Ammon's horn (tissue), 1 donor: ENCODE data around the gene EIF2S1.
A peak's percentile ranks its signal among the peaks of the same experiment; 100 is the strongest.
"Not testable (repeated sequence)": the region's sequence is repeated elsewhere in the genome, so short reads cannot be mapped to it uniquely, and the experiment has no call there.

ENCODE experiments used
- DNase-seq: peaks from one replicate; pipeline ENCODE4 v3.0.0-alpha.2; 2016; ENCODE audit warnings: low spot score

Gene EIF2S1

GRCh38 chr14:67359775-67360469, at the start of gene EIF2S1, which contains the start of gene ATP6V1D:
TSS of gene EIF2S1 (plus strand) at chr14:67360328. CDS start at chr14:67364768, 4,440 bp downstream.
TSS of gene ATP6V1D (minus strand) at chr14:67359804. CDS start at chr14:67359698, 106 bp downstream.
- peak; percentile 100 for DNase-seq

GRCh38 chr14:67311868-67312267, 48.3 kb upstream of the EIF2S1 start:
- DNase-seq = no peak

- no peak for DNase-seq
Measured at GRCh38 chr14:67313153-67313552, 47.0 kb upstream of the EIF2S1 start.

- DNase-seq = no peak
Measured at GRCh38 chr14:67317822-67318221, 42.3 kb upstream of the EIF2S1 start.

- DNase-seq = no peak
Measured at GRCh38 chr14:67319142-67319541, 41.0 kb upstream of the EIF2S1 start.

GRCh38 chr14:67329666-67330065, 30.5 kb upstream of the EIF2S1 start:
- not testable (repeated sequence) for DNase-seq

GRCh38 chr14:67331368-67332125, 28.6 kb upstream of the EIF2S1 start:
- no peak for DNase-seq

GRCh38 chr14:67332468-67332867, 27.7 kb upstream of the EIF2S1 start:
- DNase-seq = no peak

GRCh38 chr14:67335781-67336180, 24.3 kb upstream of the EIF2S1 start:
- DNase-seq = no peak

GRCh38 chr14:67341231-67341630, 18.9 kb upstream of the EIF2S1 start:
- DNase-seq = not testable (repeated sequence)

GRCh38 chr14:67343601-67344230, 16.4 kb upstream of the EIF2S1 start:
- no peak for DNase-seq

- DNase-seq = no peak
Measured at GRCh38 chr14:67345583-67345982, 14.5 kb upstream of the EIF2S1 start.

GRCh38 chr14:67352055-67352454, 8.1 kb upstream of the EIF2S1 start:
- DNase-seq = no peak

GRCh38 chr14:67357186-67357968, 2.8 kb upstream of the EIF2S1 start:
- no peak for DNase-seq

GRCh38 chr14:67357969-67358354, 2.2 kb upstream of the EIF2S1 start:
- DNase-seq = no peak

GRCh38 chr14:67358924-67359774, 979 bp upstream of the EIF2S1 start:
- DNase-seq = no peak

GRCh38 chr14:67360470-67361206, 510 bp downstream of the EIF2S1 start:
- DNase-seq = no peak

GRCh38 chr14:67365476-67365875, 5.3 kb downstream of the EIF2S1 start:
- no peak for DNase-seq

- no peak for DNase-seq
Measured at GRCh38 chr14:67370830-67371229, 10.7 kb downstream of the EIF2S1 start.
